ENCODE results near the gene SORCS2. TPM values are rescaled to one million over a fixed set of nuclear protein-coding genes. Genes with fewer than 3 reads are reported as not detected.

The SORCS2 gene
- total and polyA plus RNA-seq, 2 of the 8 experiments (the other 6 are each of a cell fraction or from before 2014, with no cell fraction given) = 0.36 to 1.8 TPM

GRCh38 chr4:7477695-7478094 is 285.4 kb downstream of the SORCS2 start:
- Histone ChIP-seq H4K20me1 (replicated peaks in 1 of 2; ENCODE audit: control insufficient read depth in 1 of 2, insufficient read depth in 2 of 2, low read length in 2 of 2) (no peaks in the 10 kb centered on the region), H2AFZ (ENCODE audit: low read length) (no peak overlapping the region), H3K4me1 (replicated peaks in 1 of 4; ENCODE audit: control insufficient read depth in 3 of 4, insufficient read depth in 4 of 4, low read length in 3 of 4) (no peaks in the 10 kb centered on the region), H3K27ac (ENCODE audit: low read depth, low read length) (no peak overlapping the region), H3K56ac (replicated peaks; ENCODE audit: insufficient read length, low read depth, low read length) (no peak overlapping the region), H2BK20ac (ENCODE audit: low read length) (no peak overlapping the region), H3K36me3 (ENCODE audit: control insufficient read depth in 2 of 4, insufficient read depth in 4 of 4, low read length in 3 of 4) (no peaks in the 10 kb centered on the region), H3K27me3 (replicated peaks in 1 of 4; ENCODE audit: control insufficient read depth in 3 of 4, extremely low read depth in 1 of 4, insufficient read depth in 3 of 4, low read length in 3 of 4) (no peaks in the 10 kb centered on the region; a peak in 1 of 7 replicates), H3K9ac (replicated peaks in 1 of 4; ENCODE audit: extremely low read depth in 1 of 4, low read depth in 3 of 4, low read length in 3 of 4) (no peak overlapping the region), H4K5ac (ENCODE audit: insufficient read length, low read depth, low read length) (no peak overlapping the region), H3K14ac (ENCODE audit: insufficient read length) (no peak overlapping the region), H2BK12ac (ENCODE audit: low read depth, low read length) (no peak overlapping the region), H3K79me1 (ENCODE audit: low read depth, low read length) (no peaks in the 10 kb centered on the region), H3K23ac (ENCODE audit: insufficient read length) (no peak overlapping the region), H3K9me3 (ENCODE audit: insufficient read depth in 2 of 2, low read depth in 1 of 2, low read length in 1 of 2) (no peaks in the 10 kb centered on the region), H3K79me2 (ENCODE audit: control insufficient read depth in 1 of 2, insufficient read depth in 2 of 2, low read length in 2 of 2) (no peaks in the 10 kb centered on the region), H4K91ac (replicated peaks; ENCODE audit: insufficient read length, low read length) (no peak overlapping the region), H2BK15ac (ENCODE audit: low read length) (no peak overlapping the region), H3K4ac (replicated peaks; ENCODE audit: insufficient read length, low read depth, low read length) (no peak overlapping the region), H3K23me2 (ENCODE audit: low read depth, low read length) (no peaks in the 10 kb centered on the region), H2BK120ac (replicated peaks; ENCODE audit: low read depth, low read length) (no peak overlapping the region), H3K4me2 (ENCODE audit: insufficient read depth in 1 of 2, low read depth in 2 of 2, low read length in 2 of 2) (no peak overlapping the region), H2AK5ac (ENCODE audit: low read depth, low read length) (no peak overlapping the region), H2BK5ac (ENCODE audit: low read depth, low read length) (no peak overlapping the region), H4K8ac (ENCODE audit: extremely low read depth, insufficient read depth, low read length) (no peak overlapping the region), H3K4me3 (ENCODE audit: extremely low read depth in 1 of 4, insufficient read depth in 2 of 4, low read depth in 3 of 4, low read length in 4 of 4) (no peak overlapping the region), H3K18ac (ENCODE audit: extremely low read depth, low read length) (no peak overlapping the region)
- WGBS, 2 experiments (ENCODE audit: extremely low coverage in 1 of 2, insufficient coverage in 1 of 2, insufficient read length in 1 of 2, insufficient replicate concordance in 2 of 2, low coverage in 1 of 2, low lambda C conversion rate in 2 of 2, missing lambda C conversion rate in 1 of 2) = 81% methylated on average over 7 of the region's 7 CpGs; no CpG with 5 or more reads in 1 of the 2 experiments
- no peak for DNase-seq (ENCODE audit: low read depth in 1 of 2, low spot score in 2 of 2)
- TF ChIP-seq MAFK (IDR thresholded peaks at IDR 0.05; ENCODE audit: low read depth, low read length) (no peak), SP2 (IDR thresholded peaks at IDR 0.05; ENCODE audit: low read length) (no peak), EZH2 (IDR thresholded peaks at IDR 0.05; ENCODE audit: low read depth, low read length, severe bottlenecking) (no peak), SIX5 (IDR thresholded peaks at IDR 0.05; ENCODE audit: low read depth, low read length) (no peak), KDM1A (IDR thresholded peaks at IDR 0.05; ENCODE audit: borderline replicate concordance, low read length) (0 out of 2 replicates have a peak, but pooled peaks have one; percentile 18), TBP (IDR thresholded peaks at IDR 0.05; ENCODE audit: low read depth, low read length) (no peak), HDAC6 (IDR thresholded peaks at IDR 0.05; ENCODE audit: low read depth, low read length) (no peak), NRF1 (IDR thresholded peaks at IDR 0.05; ENCODE audit: low read depth, low read length) (no peak)
- POLR2A ChIA-PET (ENCODE audit: partially characterized antibody) = no interaction called here
- FAIRE-seq = no peak
- CTCF ChIA-PET (ENCODE audit: partially characterized antibody) = interaction anchor here (1.1 to 2.0 kb wide), 4 partner anchors 10 to 18 kb away, joined by 3 to 6 read pairs (median 4); no protein-coding TSS in a partner anchor
